Stimulated activated naive B cell treated with anti-CD40 and anti-IgM and Interleukin-4, amounts not matched to agents 10 μg/mL and 1 μg/mL and 100 μg/mL, for 72 hours (primary cell): ENCODE measurements around the gene UBTF.

Experiments used
- ATAC-seq, 2 donors: fragments of 150-1000 bp; cut with Tn5 transposase; replicated peaks; 2 replicates each; pipeline ENCODE4 v1.10.0; 2021; ENCODE audit warnings: moderate library complexity in 1 of 2
- DNase-seq: peaks from one replicate; pipeline ENCODE4 v3.0.0; 2021
- H3K27ac Mint-ChIP-seq: one replicate; pipeline ENCODE4 v1.8.0; 2022; ENCODE audit warnings: mild to moderate bottlenecking, mixed read lengths
- H3K27me3 Mint-ChIP-seq, 2 donors: one replicate each; pipeline ENCODE4 v1.8.0; 2022; ENCODE audit warnings: mixed read lengths in 2 of 2
- H3K36me3 Mint-ChIP-seq, 2 donors: one replicate each; pipeline ENCODE4 v1.8.0; 2022; ENCODE audit warnings: mixed read lengths in 2 of 2, mild to moderate bottlenecking in 1 of 2
- H3K4me1 Mint-ChIP-seq, 2 donors: one replicate each; pipeline ENCODE4 v1.8.0; 2022; ENCODE audit warnings: mixed read lengths in 2 of 2, mild to moderate bottlenecking in 1 of 2
- H3K4me3 Mint-ChIP-seq, 2 donors: one replicate each; pipeline ENCODE4 v1.8.0; 2022; ENCODE audit warnings: mild to moderate bottlenecking in 2 of 2, mixed read lengths in 2 of 2, moderate library complexity in 1 of 2
- H3K9me3 Mint-ChIP-seq, 2 donors: one replicate each; pipeline ENCODE4 v1.8.0; 2022; ENCODE audit warnings: mixed read lengths in 2 of 2, mild to moderate bottlenecking in 1 of 2

The UBTF gene

GRCh38 chr17:44202756-44203155 lies 16.7 kb downstream of the UBTF start:
- Mint-ChIP-seq H3K9me3 (no peaks in the 10 kb centered on the region), H3K27ac (peak overlapping the region; percentile 7), H3K27me3 (no peaks in the 10 kb centered on the region), H3K4me1 (peaks cover 32 to 52% of the 10 kb centered on the region in 2 donors), H3K36me3 (peaks cover 16 to 27% of the 10 kb centered on the region in 2 donors), H3K4me3 (no peak overlapping the region)
- no peak for DNase-seq
- no peak for ATAC-seq

GRCh38 chr17:44200478-44201155 lies 18.9 kb downstream of the UBTF start:
- peak in 1 of 2 donors; percentile 2 for ATAC-seq
- peak overlapping the region; percentile 99 for H3K27ac Mint-ChIP-seq
- peak overlapping the region; percentile 95 to 98 for H3K4me3 Mint-ChIP-seq
- H3K9me3 Mint-ChIP-seq: no peaks in the 10 kb centered on the region
- no peaks in the 10 kb centered on the region for H3K27me3 Mint-ChIP-seq
- peaks cover 19 to 26% of the 10 kb centered on the region in 2 donors for H3K36me3 Mint-ChIP-seq
- H3K4me1 Mint-ChIP-seq: peaks cover 35 to 57% of the 10 kb centered on the region in 2 donors
- DNase-seq: no peak

GRCh38 chr17:44199553-44200477 lies 19.7 kb downstream of the UBTF start, which contains the start of gene ATXN7L3:
ATXN7L3 (minus strand) TSS chr17:44199884; CDS start chr17:44198070, 1,814 bp downstream.
- DNase-seq: peak; percentile 98
- Mint-ChIP-seq H3K4me3 (peak within 1 kb of the TSS; percentile 95 to 98), H3K4me1 (peaks cover 35 to 57% of the 10 kb centered on the region in 2 donors), H3K9me3 (no peaks in the 10 kb centered on the region), H3K27ac (peak within 1 kb of the TSS; percentile 99), H3K27me3 (no peaks in the 10 kb centered on the region), H3K36me3 (peaks cover 23 to 31% of the 10 kb centered on the region in 2 donors)
- ATAC-seq: peak; percentile 80 to 83

- peaks cover 29 to 38% of the 10 kb centered on the region in 2 donors for H3K36me3 Mint-ChIP-seq
- H3K27me3 Mint-ChIP-seq: no peaks in the 10 kb centered on the region
- peaks cover 30 to 49% of the 10 kb centered on the region in 2 donors for H3K4me1 Mint-ChIP-seq
- no peaks in the 10 kb centered on the region for H3K9me3 Mint-ChIP-seq
- peak overlapping the region; percentile 85 to 90 for H3K4me3 Mint-ChIP-seq
- peak overlapping the region; percentile 95 for H3K27ac Mint-ChIP-seq
- peak; percentile 44 for DNase-seq
- ATAC-seq: peak; percentile 26 to 37
Measured at GRCh38 chr17:44198721-44199552, 20.5 kb downstream of the UBTF start.

- Mint-ChIP-seq H3K9me3 (no peaks in the 10 kb centered on the region), H3K36me3 (peaks cover 33 to 42% of the 10 kb centered on the region in 2 donors), H3K4me1 (peaks cover 22 to 41% of the 10 kb centered on the region in 2 donors), H3K27ac (peak overlapping the region; percentile 95), H3K27me3 (no peaks in the 10 kb centered on the region), H3K4me3 (peak overlapping the region; percentile 85 to 90)
- ATAC-seq (peak; percentile 17 to 28), DNase-seq (peak; percentile 38)
Measured at GRCh38 chr17:44197980-44198720, 21.3 kb downstream of the UBTF start.

- no peaks in the 10 kb centered on the region for H3K9me3 Mint-ChIP-seq
- peaks cover 18 to 37% of the 10 kb centered on the region in 2 donors for H3K4me1 Mint-ChIP-seq
- DNase-seq (no peak), ATAC-seq (no peak)
- H3K27me3 Mint-ChIP-seq: no peaks in the 10 kb centered on the region
- peak overlapping the region; percentile 17 to 90 for H3K4me3 Mint-ChIP-seq
- H3K27ac Mint-ChIP-seq: no peak overlapping the region
- peaks cover 33 to 46% of the 10 kb centered on the region in 2 donors for H3K36me3 Mint-ChIP-seq
Measured at GRCh38 chr17:44197107-44197506, 22.4 kb downstream of the UBTF start.

- H3K27me3 Mint-ChIP-seq: no peaks in the 10 kb centered on the region
- no peak for ATAC-seq
- H3K4me3 Mint-ChIP-seq: no peak overlapping the region
- no peaks in the 10 kb centered on the region for H3K9me3 Mint-ChIP-seq
- peak overlapping the region; percentile 90 for H3K27ac Mint-ChIP-seq
- H3K4me1 Mint-ChIP-seq: peaks cover 23 to 31% of the 10 kb centered on the region in 2 donors
- no peak for DNase-seq
- H3K36me3 Mint-ChIP-seq: peaks cover 44 to 68% of the 10 kb centered on the region in 2 donors
Measured at GRCh38 chr17:44193326-44194084, 26.0 kb downstream of the UBTF start.

GRCh38 chr17:44192750-44193149 lies 26.7 kb downstream of the UBTF start:
- ATAC-seq: no peak
- no peaks in the 10 kb centered on the region for H3K9me3 Mint-ChIP-seq

GRCh38 chr17:44191941-44192496 lies 27.5 kb downstream of the UBTF start:
- no peak overlapping the region for H3K4me3 Mint-ChIP-seq
- H3K27me3 Mint-ChIP-seq: no peaks in the 10 kb centered on the region
- H3K9me3 Mint-ChIP-seq: no peaks in the 10 kb centered on the region
- peaks cover 16 to 26% of the 10 kb centered on the region in 2 donors for H3K4me1 Mint-ChIP-seq
- DNase-seq (no peak), ATAC-seq (no peak)
- peak overlapping the region; percentile 85 for H3K27ac Mint-ChIP-seq
- peaks cover 32 to 59% of the 10 kb centered on the region in 2 donors for H3K36me3 Mint-ChIP-seq

More at GRCh38 chr17:44192750-44193149, 26.7 kb downstream of the UBTF start:
- no peak overlapping the region for H3K4me3 Mint-ChIP-seq
- no peaks in the 10 kb centered on the region for H3K27me3 Mint-ChIP-seq
- peaks cover 38 to 65% of the 10 kb centered on the region in 2 donors for H3K36me3 Mint-ChIP-seq
- peaks cover 22 to 31% of the 10 kb centered on the region in 2 donors for H3K4me1 Mint-ChIP-seq
- no peak for DNase-seq
- peak overlapping the region; percentile 90 for H3K27ac Mint-ChIP-seq

- ATAC-seq (no peak), DNase-seq (no peak)
- H3K27ac Mint-ChIP-seq: peak overlapping the region; percentile 85
- H3K27me3 Mint-ChIP-seq: no peaks in the 10 kb centered on the region
- peaks cover 17 to 24% of the 10 kb centered on the region in 2 donors for H3K4me1 Mint-ChIP-seq
- H3K9me3 Mint-ChIP-seq: no peaks in the 10 kb centered on the region
- peaks cover 28 to 55% of the 10 kb centered on the region in 2 donors for H3K36me3 Mint-ChIP-seq
- no peak overlapping the region for H3K4me3 Mint-ChIP-seq
Measured at GRCh38 chr17:44191369-44191768, 28.1 kb downstream of the UBTF start.

DNA sequence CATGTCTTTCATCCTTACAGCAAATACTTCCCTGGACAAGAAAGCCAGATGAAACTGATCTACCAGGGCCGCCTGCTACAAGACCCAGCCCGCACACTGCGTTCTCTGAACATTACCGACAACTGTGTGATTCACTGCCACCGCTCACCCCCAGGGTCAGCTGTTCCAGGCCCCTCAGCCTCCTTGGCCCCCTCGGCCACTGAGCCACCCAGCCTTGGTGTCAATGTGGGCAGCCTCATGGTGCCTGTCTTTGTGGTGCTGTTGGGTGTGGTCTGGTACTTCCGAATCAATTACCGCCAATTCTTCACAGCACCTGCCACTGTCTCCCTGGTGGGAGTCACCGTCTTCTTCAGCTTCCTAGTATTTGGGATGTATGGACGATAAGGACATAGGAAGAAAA lies 29.0 kb downstream of the UBTF start:
- no peaks in the 10 kb centered on the region for H3K9me3 Mint-ChIP-seq
- peak overlapping the region in 1 of 2 donors; percentile 14 for H3K4me3 Mint-ChIP-seq
- no peak for DNase-seq
- peak overlapping the region; percentile 57 for H3K27ac Mint-ChIP-seq
- no peak for ATAC-seq
- no peaks in the 10 kb centered on the region for H3K27me3 Mint-ChIP-seq
- H3K36me3 Mint-ChIP-seq: peaks cover 23 to 51% of the 10 kb centered on the region in 2 donors
- H3K4me1 Mint-ChIP-seq: peaks cover 19 to 31% of the 10 kb centered on the region in 2 donors

- Mint-ChIP-seq H3K27ac (peak overlapping the region; percentile 99), H3K9me3 (no peaks in the 10 kb centered on the region), H3K4me3 (peak overlapping the region; percentile 46 to 99), H3K36me3 (peaks cover 19 to 43% of the 10 kb centered on the region in 2 donors), H3K4me1 (peaks cover 27 to 45% of the 10 kb centered on the region in 2 donors), H3K27me3 (no peaks in the 10 kb centered on the region)
- ATAC-seq: no peak
- no peak for DNase-seq
Measured at GRCh38 chr17:44188576-44189403, 30.7 kb downstream of the UBTF start.
